IMR-90 (cell line): Measurements from ENCODE around the gene TEAD4. TPM values are rescaled to one million over a fixed set of nuclear protein-coding genes. Genes with fewer than 3 reads are reported as not detected.

ENCODE experiments used
- ATAC-seq: fragments of 200-7000 bp; cut with Tn5 transposase; 2 replicates; pipeline ENCODE4 v1.9.1; 2020; ENCODE audit warnings: low read depth, mild to moderate bottlenecking, moderate library complexity
- BruUV-seq: library from RNA; stranded (reverse); fragments of 400-500 nt; replicated peaks from 2 replicates; lab custom pipeline; 2021; lab: Mats Ljungman, UMichigan
- CTCF ChIA-PET: fragments of 300-600 bp; formaldehyde crosslinking; extraction: SDS; loops from one replicate; lab custom pipeline; 2021; ENCODE audit warnings: antibody characterized with exemption; lab: Yijun Ruan, JAX
- POLR2A ChIA-PET: fragments of 300-600 bp; sonication (Branson Sonifier 250); formaldehyde crosslinking; loops from one replicate; lab custom pipeline; 2022; ENCODE audit warnings: antibody characterized with exemption; ENCODE audit not compliant: unreplicated experiment; lab: Charles Lee
- DNase-seq: peaks from one replicate; pipeline ENCODE4 v3.0.0; 2013
- H2AFZ ChIP-seq: replicated peaks from 2 replicates; pipeline ENCODE3; 2013; ENCODE audit warnings: low read length, mild to moderate bottlenecking; ENCODE audit not compliant: poor library complexity
- H2AK5ac ChIP-seq: 2 replicates; pipeline ENCODE4 v1.6.1; 2013; ENCODE audit warnings: low read depth, low read length, inconsistent platforms
- H2AK9ac ChIP-seq: replicated peaks from 2 replicates; pipeline ENCODE3; 2013; ENCODE audit warnings: mild to moderate bottlenecking, low read depth, low read length, moderate library complexity; ENCODE audit not compliant: poor library complexity
- H2BK120ac ChIP-seq: 2 replicates; pipeline ENCODE4 v1.6.1; 2013; ENCODE audit warnings: low read depth, low read length, inconsistent platforms
- H2BK15ac ChIP-seq: 3 replicates; pipeline ENCODE4 v1.6.1; 2013; ENCODE audit warnings: low read depth, low read length, inconsistent platforms
- H2BK20ac ChIP-seq: 2 replicates; pipeline ENCODE4 v1.6.1; 2013; ENCODE audit warnings: low read depth, mild to moderate bottlenecking, inconsistent platforms, low read length, moderate library complexity
- H2BK5ac ChIP-seq: 2 replicates; pipeline ENCODE4 v1.6.1; 2013; ENCODE audit warnings: mild to moderate bottlenecking, low read depth, low read length, inconsistent platforms; ENCODE audit not compliant: poor library complexity, severe bottlenecking
- H3K14ac ChIP-seq: replicated peaks from 2 replicates; pipeline ENCODE4 v1.6.1; 2013; ENCODE audit warnings: low read depth, low read length, inconsistent platforms
- H3K18ac ChIP-seq: 2 replicates; pipeline ENCODE4 v1.6.1; 2013; ENCODE audit warnings: low read depth, low read length, control low read depth
- H3K23ac ChIP-seq: 2 replicates; pipeline ENCODE4 v1.6.1; 2013; ENCODE audit warnings: low read depth, low read length, inconsistent platforms
- H3K27ac ChIP-seq: 2 replicates; pipeline ENCODE4 v1.5.1; 2013; ENCODE audit warnings: mild to moderate bottlenecking, control low read depth, low read length; ENCODE audit not compliant: insufficient read depth
- H3K27me3 ChIP-seq: 2 replicates; pipeline ENCODE4 v1.6.1; 2013; ENCODE audit warnings: low read length; ENCODE audit not compliant: control insufficient read depth, insufficient read depth
- H3K36me3 ChIP-seq: 2 replicates; pipeline ENCODE4 v1.6.1; 2013; ENCODE audit warnings: low read length, mixed read lengths; ENCODE audit not compliant: control insufficient read depth, insufficient read depth
- H3K4ac ChIP-seq: 2 replicates; pipeline ENCODE4 v1.6.1; 2013; ENCODE audit warnings: low read depth, low read length, inconsistent platforms
- H3K4me1 ChIP-seq: 2 replicates; pipeline ENCODE4 v1.6.1; 2013; ENCODE audit warnings: low read length, mixed read lengths; ENCODE audit not compliant: control insufficient read depth, insufficient read depth
- H3K4me2 ChIP-seq: 2 replicates; pipeline ENCODE4 v1.6.1; 2013; ENCODE audit warnings: low read depth, mild to moderate bottlenecking, control low read depth, low read length, moderate library complexity
- H3K4me3 ChIP-seq: 2 replicates; pipeline ENCODE4 v1.5.1; 2013; ENCODE audit warnings: low read depth, mild to moderate bottlenecking, control low read depth, low read length, moderate library complexity; ENCODE audit not compliant: insufficient read depth
- H3K56ac ChIP-seq: 2 replicates; pipeline ENCODE4 v1.6.1; 2013; ENCODE audit warnings: low read length, inconsistent platforms; ENCODE audit not compliant: insufficient read depth; ENCODE audit errors: extremely low read depth
- H3K79me1 ChIP-seq, 2 experiments: 2 replicates each; pipeline ENCODE4 v1.6.1; 2013; ENCODE audit warnings: low read length in 2 of 2, inconsistent platforms in 1 of 2, low read depth in 1 of 2
- H3K9ac ChIP-seq: 2 replicates; pipeline ENCODE4 v1.6.1; 2013; ENCODE audit warnings: low read depth, low read length, control low read depth
- H3K9me1 ChIP-seq: 2 replicates; pipeline ENCODE4 v1.6.1; 2013; ENCODE audit warnings: low read length, inconsistent platforms; ENCODE audit not compliant: insufficient read depth
- H3K9me3 ChIP-seq: 2 replicates; pipeline ENCODE4 v1.6.1; 2013; ENCODE audit warnings: low read length; ENCODE audit not compliant: control insufficient read depth, insufficient read depth
- H4K20me1 ChIP-seq: 2 replicates; pipeline ENCODE4 v1.6.1; 2013; ENCODE audit warnings: low read length, inconsistent platforms; ENCODE audit not compliant: insufficient read depth
- H4K5ac ChIP-seq: 2 replicates; pipeline ENCODE4 v1.6.1; 2013; ENCODE audit warnings: mild to moderate bottlenecking, low read depth, low read length, control low read depth
- H4K8ac ChIP-seq, 2 experiments: 2 replicates each; pipeline ENCODE4 v1.6.1; 2013; ENCODE audit warnings: low read depth in 2 of 2, low read length in 2 of 2, control low read depth in 1 of 2, inconsistent platforms in 1 of 2
- H4K91ac ChIP-seq: 2 replicates; pipeline ENCODE4 v1.6.1; 2013; ENCODE audit warnings: low read depth, low read length, inconsistent platforms; ENCODE audit not compliant: insufficient read depth
- BHLHE40 ChIP-seq: fragments of 150-350 bp; IDR thresholded peaks from 2 replicates; pipeline ENCODE4 v1.6.1; 2016; ENCODE audit warnings: mild to moderate bottlenecking, low read depth, low read length
- CEBPB ChIP-seq: IDR thresholded peaks from 2 replicates; pipeline ENCODE4 v1.6.1; 2012; ENCODE audit warnings: low read depth, low read length, improper control_type of control experiment
- FOS ChIP-seq: fragments of 150-350 bp; IDR thresholded peaks from 2 replicates; pipeline ENCODE4 v1.6.1; 2016; ENCODE audit warnings: low read depth, low read length
- MAFK ChIP-seq: IDR thresholded peaks from 2 replicates; pipeline ENCODE4 v1.6.1; 2012; ENCODE audit warnings: low read depth, low read length, improper control_type of control experiment
- MAZ ChIP-seq: IDR thresholded peaks from 2 replicates; pipeline ENCODE4 v1.6.1; 2012; ENCODE audit warnings: low read depth, mild to moderate bottlenecking, low read length, improper control_type of control experiment, moderate library complexity, borderline replicate concordance
- POLR2A ChIP-seq: IDR thresholded peaks from 2 replicates; pipeline ENCODE4 v1.6.1; 2012; ENCODE audit warnings: mild to moderate bottlenecking, low read depth, low read length
- RAD21 ChIP-seq: IDR thresholded peaks from 2 replicates; pipeline ENCODE4 v1.6.1; 2012; ENCODE audit warnings: low read length, improper control_type of control experiment
- RCOR1 ChIP-seq: IDR thresholded peaks from 2 replicates; pipeline ENCODE4 v1.6.1; 2012; ENCODE audit warnings: mild to moderate bottlenecking, low read length, improper control_type of control experiment; ENCODE audit not compliant: insufficient replicate concordance
- SMC3 ChIP-seq: fragments of 150-350 bp; IDR thresholded peaks from 2 replicates; pipeline ENCODE4 v1.6.1; 2016; ENCODE audit warnings: low read depth, mild to moderate bottlenecking, antibody characterized with exemption, low read length, moderate library complexity
- WGBS, 2 experiments: methylation state at CpG; one replicate each; pipeline versions ENCODE4 v1.1.5 to v1.1.7; 2013; ENCODE audit warnings: missing lambda C conversion rate in 2 of 2; ENCODE audit not compliant: insufficient read length in 1 of 2; ENCODE audit errors: extremely low coverage in 2 of 2; 5-methylcytosine and 5-hydroxymethylcytosine counted together
- dilution Hi-C: fragments of 300-500 bp; cut with HindIII; formaldehyde crosslinking; loops from one replicate; pipeline ENCODE4 v1.14.3; 2018; ENCODE audit warnings: low sequenced_read_pairs; ENCODE audit not compliant: unreplicated experiment
- in situ Hi-C: fragments of 300-500 bp; cut with MboI; formaldehyde crosslinking; loops from 3 replicates; pipeline ENCODE4 v1.14.3; 2019; ENCODE audit warnings: low sequenced_read_pairs, inconsistent platforms, mixed read lengths
- intact Hi-C: fragments of 100-400 bp; cut with micrococcal nuclease; formaldehyde crosslinking; loops from 2 replicates; pipeline ENCODE4 v1.10.0; 2022
- polyA plus RNA-seq, 3 experiments: library from polyadenylated mRNA; depleted of rRNA; stranded (reverse); fragments of >200 nt; gene quantifications; 2 replicates each; pipeline ENCODE4 v1.2.3, GENCODE V29; 2012; ENCODE audit warnings: low replicate concordance in 1 of 3
- total RNA-seq: library from RNA; depleted of rRNA; stranded (reverse); fragments of >200 nt; gene quantifications from 2 replicates; pipeline ENCODE4 v1.2.3, GENCODE V29; 2012
- TF ChIP-seq, protein P1 (sequence below): fragments of 150-350 bp; IDR thresholded peaks from 2 replicates; pipeline ENCODE4 v1.6.1; 2016; ENCODE audit warnings: low read depth, mild to moderate bottlenecking, low read length, moderate library complexity, borderline replicate concordance
- TF ChIP-seq, protein P2 (sequence below): conservative IDR thresholded peaks from 2 replicates; pipeline ENCODE4 v1.5.1; 2012; ENCODE audit warnings: mild to moderate bottlenecking, low read depth, low read length, improper control_type of control experiment
- TF ChIP-seq, protein P3 (sequence below): fragments of 150-350 bp; IDR thresholded peaks from 2 replicates; pipeline ENCODE4 v1.6.1; 2017; ENCODE audit warnings: mild to moderate bottlenecking, antibody characterized with exemption, low read length, low read depth

Gene TEAD4
- total and polyA plus RNA-seq, 2 of the 4 experiments (the other 2 are of a cell fraction), result 8.8 to 24.9 TPM

DNA sequence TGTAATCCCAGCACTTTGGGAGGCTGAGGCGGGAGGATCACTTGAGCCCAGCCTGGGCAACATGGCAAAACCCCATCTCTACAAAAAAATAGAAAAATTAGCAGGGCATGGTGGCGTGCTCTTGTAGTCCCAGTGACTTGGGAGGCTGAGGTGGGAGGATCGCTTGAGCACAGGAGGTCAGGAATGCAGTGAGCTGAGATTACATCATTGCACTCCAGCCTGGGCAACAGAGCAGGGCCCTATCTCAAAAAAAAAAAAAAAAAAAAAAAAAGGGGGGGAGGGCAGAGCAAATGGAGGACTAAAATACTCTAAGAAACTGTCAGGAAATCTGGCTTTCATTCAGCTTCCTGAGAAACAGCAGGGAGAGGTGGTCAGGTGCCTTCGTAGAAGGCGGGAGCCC lies 86.3 kb downstream of the TEAD4 start:
- H4K8ac ChIP-seq, result no peak overlapping the region
- peaks cover 5% of the 10 kb centered on the region for H3K9me1 ChIP-seq
- no peak overlapping the region for H2AFZ ChIP-seq
- H3K4me1 ChIP-seq, result no peaks in the 10 kb centered on the region
- no peak overlapping the region for H2AK5ac ChIP-seq
- H3K18ac ChIP-seq, result no peak overlapping the region
- no peak overlapping the region for H2BK5ac ChIP-seq
- H3K4me2 ChIP-seq, result no peak overlapping the region
- H2BK15ac ChIP-seq, result no peak overlapping the region
- no peak for ATAC-seq
- no peak overlapping the region for H3K4ac ChIP-seq
- no peak overlapping the region for H3K27ac ChIP-seq
- DNase-seq, result no peak
- no peak overlapping the region for H2BK120ac ChIP-seq
- CTCF ChIA-PET, result interaction anchor here (0.6 kb wide), 1 partner anchor 1110 kb away, joined by 3 read pairs; no protein-coding TSS in a partner anchor
- intact Hi-C loops, result no loop called here
- no peak overlapping the region for H4K5ac ChIP-seq
- H3K9ac ChIP-seq, result no peak overlapping the region
- no peaks in the 10 kb centered on the region for H3K79me1 ChIP-seq
- peaks cover 10% of the 10 kb centered on the region; the same call in 1 of the 2 replicates for H3K27me3 ChIP-seq
- no peak overlapping the region for H3K14ac ChIP-seq
- peaks cover 6% of the 10 kb centered on the region for H3K36me3 ChIP-seq
- no CpG with 5 or more reads among the region's 5 CpGs for WGBS, 2 experiments
- no peak overlapping the region for H2AK9ac ChIP-seq
- H3K4me3 ChIP-seq, result no peak overlapping the region
- no peaks in the 10 kb centered on the region for H3K9me3 ChIP-seq
- TF ChIP-seq CEBPB (no peak), FOS (no peak), POLR2A (no peak), SMC3 (no peak), MAZ (no peak), RAD21 (no peak), BHLHE40 (no peak), MAFK (no peak), RCOR1 (no peak)
- TF ChIP-seq, protein P1, sequence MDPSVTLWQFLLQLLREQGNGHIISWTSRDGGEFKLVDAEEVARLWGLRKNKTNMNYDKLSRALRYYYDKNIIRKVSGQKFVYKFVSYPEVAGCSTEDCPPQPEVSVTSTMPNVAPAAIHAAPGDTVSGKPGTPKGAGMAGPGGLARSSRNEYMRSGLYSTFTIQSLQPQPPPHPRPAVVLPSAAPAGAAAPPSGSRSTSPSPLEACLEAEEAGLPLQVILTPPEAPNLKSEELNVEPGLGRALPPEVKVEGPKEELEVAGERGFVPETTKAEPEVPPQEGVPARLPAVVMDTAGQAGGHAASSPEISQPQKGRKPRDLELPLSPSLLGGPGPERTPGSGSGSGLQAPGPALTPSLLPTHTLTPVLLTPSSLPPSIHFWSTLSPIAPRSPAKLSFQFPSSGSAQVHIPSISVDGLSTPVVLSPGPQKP, result no peak
- TF ChIP-seq, protein P2, sequence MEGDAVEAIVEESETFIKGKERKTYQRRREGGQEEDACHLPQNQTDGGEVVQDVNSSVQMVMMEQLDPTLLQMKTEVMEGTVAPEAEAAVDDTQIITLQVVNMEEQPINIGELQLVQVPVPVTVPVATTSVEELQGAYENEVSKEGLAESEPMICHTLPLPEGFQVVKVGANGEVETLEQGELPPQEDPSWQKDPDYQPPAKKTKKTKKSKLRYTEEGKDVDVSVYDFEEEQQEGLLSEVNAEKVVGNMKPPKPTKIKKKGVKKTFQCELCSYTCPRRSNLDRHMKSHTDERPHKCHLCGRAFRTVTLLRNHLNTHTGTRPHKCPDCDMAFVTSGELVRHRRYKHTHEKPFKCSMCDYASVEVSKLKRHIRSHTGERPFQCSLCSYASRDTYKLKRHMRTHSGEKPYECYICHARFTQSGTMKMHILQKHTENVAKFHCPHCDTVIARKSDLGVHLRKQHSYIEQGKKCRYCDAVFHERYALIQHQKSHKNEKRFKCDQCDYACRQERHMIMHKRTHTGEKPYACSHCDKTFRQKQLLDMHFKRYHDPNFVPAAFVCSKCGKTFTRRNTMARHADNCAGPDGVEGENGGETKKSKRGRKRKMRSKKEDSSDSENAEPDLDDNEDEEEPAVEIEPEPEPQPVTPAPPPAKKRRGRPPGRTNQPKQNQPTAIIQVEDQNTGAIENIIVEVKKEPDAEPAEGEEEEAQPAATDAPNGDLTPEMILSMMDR, result no peak
- TF ChIP-seq, protein P3, sequence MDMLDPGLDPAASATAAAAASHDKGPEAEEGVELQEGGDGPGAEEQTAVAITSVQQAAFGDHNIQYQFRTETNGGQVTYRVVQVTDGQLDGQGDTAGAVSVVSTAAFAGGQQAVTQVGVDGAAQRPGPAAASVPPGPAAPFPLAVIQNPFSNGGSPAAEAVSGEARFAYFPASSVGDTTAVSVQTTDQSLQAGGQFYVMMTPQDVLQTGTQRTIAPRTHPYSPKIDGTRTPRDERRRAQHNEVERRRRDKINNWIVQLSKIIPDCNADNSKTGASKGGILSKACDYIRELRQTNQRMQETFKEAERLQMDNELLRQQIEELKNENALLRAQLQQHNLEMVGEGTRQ, result no peak
- POLR2A ChIA-PET, result no interaction called here
- in situ Hi-C loops, result no loop called here
- no peak overlapping the region for H3K23ac ChIP-seq
- no peak overlapping the region for H3K56ac ChIP-seq
- no peak overlapping the region for H2BK20ac ChIP-seq
- dilution Hi-C loops, result no loop called here
- BruUV-seq, result no TSS peak
- peaks cover 8% of the 10 kb centered on the region; the same call in 1 of the 2 replicates for H4K20me1 ChIP-seq
- no peak overlapping the region for H4K91ac ChIP-seq
